GM13976 (cell line): Measurements from ENCODE around the gene ZSCAN26.

Experiments
- DNase-seq: peaks from one replicate; pipeline ENCODE4 v3.0.0; 2012; ENCODE audit warnings: low spot score
- in situ Hi-C: fragments of 300-500 bp; cut with MboI; formaldehyde crosslinking; loops from one replicate; pipeline ENCODE4 v1.12.0; 2022; ENCODE audit warnings: low sequenced_read_pairs, mixed read lengths, inconsistent platforms; ENCODE audit not compliant: unreplicated experiment
- TF ChIP-seq, protein P1 (sequence below): IDR thresholded peaks from 2 replicates; pipeline ENCODE4 v1.5.1; 2012; ENCODE audit warnings: borderline replicate concordance, mild to moderate bottlenecking; ENCODE audit not compliant: insufficient read depth; ENCODE audit errors: extremely low read depth, missing control alignments, control extremely low read depth

Gene ZSCAN26

DNA sequence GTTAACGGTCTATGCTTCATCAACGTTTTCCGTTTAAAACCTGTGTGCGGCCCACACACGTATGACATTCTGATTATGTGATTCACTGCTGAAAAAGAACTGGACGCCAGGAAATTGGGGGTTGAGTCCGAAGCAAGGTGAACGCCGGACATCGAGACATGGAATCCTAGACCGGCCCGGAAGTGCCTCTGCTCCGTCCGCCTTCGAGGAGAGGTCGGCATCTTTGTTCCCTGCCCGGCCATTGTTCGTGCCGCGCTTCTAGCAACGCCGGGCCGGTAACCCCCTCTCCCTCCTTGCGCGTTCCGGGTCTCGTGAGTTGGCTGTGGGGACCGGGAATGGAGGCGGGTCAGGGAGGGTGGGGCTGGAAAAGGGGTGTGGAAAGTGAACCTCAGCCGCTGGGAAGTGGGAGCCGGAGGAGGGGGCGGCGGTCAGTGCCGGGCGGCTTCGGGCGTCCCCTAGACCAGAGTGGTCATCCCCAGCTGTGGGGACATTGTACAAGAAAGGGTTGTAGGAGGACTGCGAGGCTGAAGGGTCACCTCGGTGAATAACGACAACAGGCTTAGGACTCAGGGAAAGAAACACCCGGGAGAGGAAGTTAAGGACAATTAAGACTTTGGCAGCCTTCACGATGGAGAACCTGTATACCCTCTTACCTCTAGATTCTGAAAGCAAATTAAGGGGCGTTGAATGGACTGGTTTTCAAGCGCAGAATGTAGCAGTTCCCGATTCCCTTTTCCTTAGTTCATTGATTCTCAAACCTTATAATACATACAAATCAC is 41.7 kb upstream of the ZSCAN26 start, which contains the start of gene ZSCAN9:
Gene ZSCAN9, plus strand, starts transcription at position 220 of the 779 bp plus-strand sequence. CDS start 1,810 bp downstream, outside the sequence.
- TF ChIP-seq, protein P1, sequence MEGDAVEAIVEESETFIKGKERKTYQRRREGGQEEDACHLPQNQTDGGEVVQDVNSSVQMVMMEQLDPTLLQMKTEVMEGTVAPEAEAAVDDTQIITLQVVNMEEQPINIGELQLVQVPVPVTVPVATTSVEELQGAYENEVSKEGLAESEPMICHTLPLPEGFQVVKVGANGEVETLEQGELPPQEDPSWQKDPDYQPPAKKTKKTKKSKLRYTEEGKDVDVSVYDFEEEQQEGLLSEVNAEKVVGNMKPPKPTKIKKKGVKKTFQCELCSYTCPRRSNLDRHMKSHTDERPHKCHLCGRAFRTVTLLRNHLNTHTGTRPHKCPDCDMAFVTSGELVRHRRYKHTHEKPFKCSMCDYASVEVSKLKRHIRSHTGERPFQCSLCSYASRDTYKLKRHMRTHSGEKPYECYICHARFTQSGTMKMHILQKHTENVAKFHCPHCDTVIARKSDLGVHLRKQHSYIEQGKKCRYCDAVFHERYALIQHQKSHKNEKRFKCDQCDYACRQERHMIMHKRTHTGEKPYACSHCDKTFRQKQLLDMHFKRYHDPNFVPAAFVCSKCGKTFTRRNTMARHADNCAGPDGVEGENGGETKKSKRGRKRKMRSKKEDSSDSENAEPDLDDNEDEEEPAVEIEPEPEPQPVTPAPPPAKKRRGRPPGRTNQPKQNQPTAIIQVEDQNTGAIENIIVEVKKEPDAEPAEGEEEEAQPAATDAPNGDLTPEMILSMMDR = no peak
- in situ Hi-C loops = no loop called here
- DNase-seq = peak; percentile 83

DNA sequence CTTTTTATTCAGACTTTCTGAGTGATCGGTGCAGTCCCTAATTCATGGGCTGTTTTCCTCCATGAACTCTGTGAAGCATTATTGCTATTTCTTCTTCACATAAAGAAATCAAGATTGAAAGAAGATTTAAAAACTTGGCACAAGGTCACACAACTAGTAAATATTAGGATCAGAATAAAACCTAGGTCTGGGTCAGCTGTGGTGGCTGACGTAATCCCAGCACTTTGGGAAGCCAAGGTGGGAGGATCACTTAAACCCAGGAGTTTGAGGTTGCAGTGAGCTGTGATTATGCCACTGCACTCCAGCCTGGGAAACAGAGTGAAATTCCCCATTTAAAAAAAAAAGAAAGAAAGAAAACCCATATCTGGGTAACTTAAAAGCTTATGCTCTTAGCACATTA is 40.5 kb upstream of the ZSCAN26 start:
- DNase-seq = no peak
- TF ChIP-seq, protein P1 = no peak
- in situ Hi-C loops = no loop called here

DNA sequence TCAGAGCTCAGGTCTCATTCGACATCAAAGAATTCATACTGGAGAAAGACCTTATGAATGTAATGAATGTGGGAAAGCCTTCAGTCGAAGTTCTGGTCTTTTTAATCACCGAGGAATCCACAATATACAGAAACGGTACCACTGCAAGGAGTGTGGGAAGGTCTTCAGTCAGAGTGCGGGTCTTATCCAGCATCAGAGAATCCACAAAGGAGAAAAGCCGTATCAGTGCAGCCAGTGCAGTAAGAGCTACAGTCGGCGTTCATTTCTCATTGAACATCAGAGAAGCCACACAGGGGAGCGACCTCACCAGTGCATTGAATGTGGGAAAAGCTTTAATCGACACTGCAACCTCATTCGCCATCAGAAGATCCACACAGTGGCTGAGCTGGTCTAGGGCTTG is 34.2 kb upstream of the ZSCAN26 start:
- in situ Hi-C loops = no loop called here
- no peak for DNase-seq
- TF ChIP-seq, protein P1 = no peak

DNA sequence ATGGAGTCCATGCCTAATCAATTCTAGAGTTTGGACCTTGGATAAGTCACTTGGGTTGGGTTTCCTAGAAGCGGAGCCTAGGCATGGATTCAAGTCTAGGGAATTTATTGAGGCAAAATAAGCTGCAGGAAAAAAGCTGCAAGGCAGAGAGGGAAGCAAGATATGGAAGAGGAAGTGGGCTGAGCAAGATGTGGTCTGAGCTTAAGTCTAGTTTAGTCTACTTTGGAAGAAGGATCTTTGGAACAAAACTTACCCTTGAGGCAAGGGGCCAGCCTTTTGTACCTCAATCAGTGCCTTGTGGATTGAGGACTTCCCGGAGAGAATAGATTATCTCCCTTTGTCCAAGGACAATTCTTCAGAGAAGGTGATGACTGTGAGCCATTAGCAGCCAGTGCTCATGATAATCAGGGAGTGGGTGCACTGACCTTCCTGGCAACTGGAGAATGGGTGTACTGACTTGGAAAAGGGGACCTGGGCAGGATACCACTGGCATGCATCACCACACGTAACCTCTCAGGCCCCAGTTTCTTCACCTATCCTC is 31.0 kb upstream of the ZSCAN26 start:
- TF ChIP-seq, protein P1 = no peak
- in situ Hi-C loops = no loop called here

DNA sequence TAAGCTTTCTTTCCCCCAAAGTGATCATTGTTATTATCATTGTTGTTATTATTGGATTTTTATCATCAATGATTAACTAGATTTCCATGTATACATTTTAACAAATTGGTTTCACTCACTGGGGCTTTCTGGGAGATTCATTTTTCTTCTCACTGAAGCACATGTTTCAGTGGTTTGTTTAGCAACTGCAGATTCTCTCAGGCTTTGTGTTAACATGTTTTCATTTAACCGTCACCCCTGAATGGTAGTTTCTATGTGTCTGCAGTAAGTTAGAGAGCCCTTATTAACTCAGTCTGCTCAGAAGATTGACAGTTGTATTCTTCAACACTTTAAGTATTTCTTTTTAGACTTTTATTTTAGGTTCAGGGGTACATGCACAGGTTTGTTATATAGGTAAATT is 27.3 kb upstream of the ZSCAN26 start:
- TF ChIP-seq, protein P1 = no peak
- DNase-seq = no peak
- in situ Hi-C loops = no loop called here

More for the DNA sequence above, 31.0 kb upstream of the ZSCAN26 start:
- DNase-seq = no peak

DNA sequence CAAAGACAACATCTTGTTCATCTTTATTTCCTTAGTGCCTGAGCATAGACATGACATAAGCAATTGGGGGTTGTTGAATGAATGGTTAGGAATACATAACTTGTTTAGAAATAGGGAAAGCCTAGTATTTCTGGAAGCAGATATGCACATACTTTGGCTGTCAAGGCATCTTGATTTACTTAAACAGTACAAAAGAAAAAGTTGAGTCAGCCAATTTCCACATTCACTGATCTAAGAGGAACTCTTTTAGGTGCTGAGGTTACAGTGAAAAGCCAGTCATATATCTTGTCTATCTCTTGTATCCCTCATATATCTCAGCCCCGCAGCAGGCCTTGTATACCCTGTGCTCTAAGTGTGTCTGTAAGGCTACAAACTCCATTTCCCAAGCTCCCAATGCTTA is 26.5 kb upstream of the ZSCAN26 start:
- in situ Hi-C loops = no loop called here
- no peak for DNase-seq

More for the DNA sequence above, 26.5 kb upstream of the ZSCAN26 start:
- TF ChIP-seq, protein P1 = no peak
